ENCODE measurements around the gene KIF22.

KIF22 gene

GRCh38 chr16:29804020-29804419 lies 13.5 kb downstream of the KIF22 start:
- no peak for DNase-seq (ENCODE audit: low spot score)

GRCh38 chr16:29804455-29805231 lies 14.1 kb downstream of the KIF22 start:
- no peak for DNase-seq (ENCODE audit: low spot score)

DNA sequence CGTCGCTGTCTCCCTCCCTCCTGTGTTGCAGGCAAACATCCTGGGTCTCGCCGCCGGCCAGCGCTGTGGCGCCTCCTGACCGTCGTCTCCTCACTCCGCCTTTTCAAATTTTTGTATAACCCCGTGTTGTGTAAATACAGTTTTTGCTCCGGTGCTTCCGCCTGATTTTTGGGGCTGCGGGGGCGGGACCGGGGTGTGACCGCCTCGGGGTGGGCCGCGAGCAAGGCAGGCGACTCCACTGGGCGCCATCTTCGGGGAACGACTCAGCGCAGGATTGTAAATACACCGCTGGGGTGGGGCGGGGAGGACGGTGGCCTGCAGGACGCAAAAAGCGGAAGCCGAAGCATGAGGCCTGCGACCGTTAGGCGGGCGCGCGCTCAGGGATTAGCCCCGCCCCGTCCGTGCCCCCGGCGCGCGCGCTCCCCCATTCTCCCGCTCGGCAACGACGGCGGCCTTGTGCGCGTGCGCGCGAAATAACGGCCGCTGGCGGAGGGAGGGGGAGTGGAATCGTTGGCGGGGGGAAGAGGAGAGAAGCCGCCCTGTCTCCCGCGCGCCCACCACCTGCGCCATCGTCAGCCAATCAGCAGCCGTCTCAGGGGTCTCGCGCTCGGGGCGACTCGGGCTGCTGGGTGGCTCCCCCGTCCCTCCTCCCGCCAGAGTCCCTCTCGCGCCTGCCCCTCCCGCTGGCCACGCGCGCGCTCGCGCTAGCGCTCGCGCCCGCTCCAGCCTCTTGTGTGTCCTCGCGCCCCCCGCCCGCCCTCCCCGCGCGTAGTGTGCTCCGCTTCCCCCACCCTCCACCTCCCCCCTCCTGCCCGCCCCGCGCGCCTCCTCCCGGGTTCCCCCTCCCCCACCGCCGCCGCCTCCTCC lies 14.9 kb downstream of the KIF22 start:
- DNase-seq (ENCODE audit: low spot score), result peak; percentile 92

DNA sequence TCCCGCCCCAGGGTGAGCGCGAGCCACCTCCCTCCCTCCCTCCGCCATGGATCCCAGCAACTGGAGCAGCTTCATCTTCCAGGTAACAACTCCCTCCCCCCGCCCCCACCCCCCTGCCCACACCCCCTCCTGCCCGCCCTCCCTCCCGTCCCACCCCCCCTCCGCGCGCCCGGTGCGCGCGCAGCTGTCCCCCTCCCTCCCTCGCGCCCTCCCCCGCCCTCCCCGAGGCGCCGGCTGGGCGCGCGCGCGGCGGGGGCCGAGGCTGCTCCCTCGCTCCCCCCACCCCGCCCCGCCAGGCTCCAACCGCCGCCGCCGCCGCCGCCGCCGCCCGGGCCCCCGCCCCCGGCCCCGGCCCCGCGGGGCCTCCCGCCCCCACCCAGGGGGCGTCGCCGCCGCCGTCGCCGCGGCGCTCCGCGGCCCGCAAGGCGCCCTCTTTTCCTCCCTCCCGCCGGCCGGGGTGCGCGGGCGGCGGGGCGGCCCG lies 15.6 kb downstream of the KIF22 start, which contains the start of gene MAZ:
Gene MAZ (plus strand): TSS at position 431 of the 481 bp plus-strand sequence. CDS start 173 bp downstream, outside the sequence.
- DNase-seq (ENCODE audit: low spot score), result no peak

DNA sequence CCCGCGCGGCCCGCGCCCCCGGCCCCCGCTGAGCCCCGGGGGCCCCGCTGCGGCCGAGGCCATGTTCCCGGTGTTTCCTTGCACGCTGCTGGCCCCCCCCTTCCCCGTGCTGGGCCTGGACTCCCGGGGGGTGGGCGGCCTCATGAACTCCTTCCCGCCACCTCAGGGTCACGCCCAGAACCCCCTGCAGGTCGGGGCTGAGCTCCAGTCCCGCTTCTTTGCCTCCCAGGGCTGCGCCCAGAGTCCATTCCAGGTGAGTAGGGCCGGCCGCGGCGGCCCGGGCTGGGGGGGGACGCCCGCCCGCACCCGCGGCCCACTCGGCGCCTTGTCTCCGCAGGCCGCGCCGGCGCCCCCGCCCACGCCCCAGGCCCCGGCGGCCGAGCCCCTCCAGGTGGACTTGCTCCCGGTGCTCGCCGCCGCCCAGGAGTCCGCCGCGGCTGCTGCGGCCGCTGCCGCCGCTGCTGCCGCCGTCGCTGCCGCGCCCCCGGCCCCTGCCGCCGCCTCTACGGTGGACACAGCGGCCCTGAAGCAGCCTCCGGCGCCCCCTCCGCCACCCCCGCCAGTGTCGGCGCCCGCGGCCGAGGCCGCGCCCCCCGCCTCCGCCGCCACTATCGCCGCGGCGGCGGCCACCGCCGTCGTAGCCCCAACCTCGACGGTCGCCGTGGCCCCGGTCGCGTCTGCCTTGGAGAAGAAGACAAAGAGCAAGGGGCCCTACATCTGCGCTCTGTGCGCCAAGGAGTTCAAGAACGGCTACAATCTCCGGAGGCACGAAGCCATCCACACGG lies 16.3 kb downstream of the KIF22 start:
- peak; percentile 82 for DNase-seq (ENCODE audit: low spot score)

DNA sequence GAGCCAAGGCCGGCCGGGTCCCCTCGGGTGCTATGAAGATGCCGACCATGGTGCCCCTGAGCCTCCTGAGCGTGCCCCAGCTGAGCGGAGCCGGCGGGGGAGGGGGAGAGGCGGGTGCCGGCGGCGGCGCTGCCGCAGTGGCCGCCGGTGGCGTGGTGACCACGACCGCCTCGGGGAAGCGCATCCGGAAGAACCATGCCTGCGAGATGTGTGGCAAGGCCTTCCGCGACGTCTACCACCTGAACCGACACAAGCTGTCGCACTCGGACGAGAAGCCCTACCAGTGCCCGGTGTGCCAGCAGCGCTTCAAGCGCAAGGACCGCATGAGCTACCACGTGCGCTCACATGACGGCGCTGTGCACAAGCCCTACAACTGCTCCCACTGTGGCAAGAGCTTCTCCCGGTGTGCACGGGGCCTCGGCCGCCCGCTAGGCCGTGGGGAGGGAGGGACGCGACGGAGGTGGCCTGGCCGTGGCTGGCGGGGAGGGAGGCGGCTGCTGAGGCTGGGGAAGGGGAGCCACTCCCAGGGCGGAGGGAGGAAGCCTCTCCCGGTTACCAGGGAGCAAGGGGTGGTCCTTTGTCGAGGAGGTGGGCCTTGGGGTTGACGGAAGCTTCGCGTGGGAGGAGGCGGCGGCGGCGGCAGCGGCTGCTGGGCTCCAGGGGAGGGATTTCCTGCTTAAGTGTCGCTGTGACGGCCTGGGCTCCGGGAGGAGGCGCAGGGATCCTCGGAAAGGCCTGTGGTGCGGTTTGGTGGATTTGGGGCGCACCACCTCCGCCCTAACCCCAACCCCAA lies 17.1 kb downstream of the KIF22 start:
- peak; percentile 84 for DNase-seq (ENCODE audit: low spot score)

GRCh38 chr16:29808219-29808900 lies 17.8 kb downstream of the KIF22 start:
- DNase-seq (ENCODE audit: low spot score), result no peak

DNA sequence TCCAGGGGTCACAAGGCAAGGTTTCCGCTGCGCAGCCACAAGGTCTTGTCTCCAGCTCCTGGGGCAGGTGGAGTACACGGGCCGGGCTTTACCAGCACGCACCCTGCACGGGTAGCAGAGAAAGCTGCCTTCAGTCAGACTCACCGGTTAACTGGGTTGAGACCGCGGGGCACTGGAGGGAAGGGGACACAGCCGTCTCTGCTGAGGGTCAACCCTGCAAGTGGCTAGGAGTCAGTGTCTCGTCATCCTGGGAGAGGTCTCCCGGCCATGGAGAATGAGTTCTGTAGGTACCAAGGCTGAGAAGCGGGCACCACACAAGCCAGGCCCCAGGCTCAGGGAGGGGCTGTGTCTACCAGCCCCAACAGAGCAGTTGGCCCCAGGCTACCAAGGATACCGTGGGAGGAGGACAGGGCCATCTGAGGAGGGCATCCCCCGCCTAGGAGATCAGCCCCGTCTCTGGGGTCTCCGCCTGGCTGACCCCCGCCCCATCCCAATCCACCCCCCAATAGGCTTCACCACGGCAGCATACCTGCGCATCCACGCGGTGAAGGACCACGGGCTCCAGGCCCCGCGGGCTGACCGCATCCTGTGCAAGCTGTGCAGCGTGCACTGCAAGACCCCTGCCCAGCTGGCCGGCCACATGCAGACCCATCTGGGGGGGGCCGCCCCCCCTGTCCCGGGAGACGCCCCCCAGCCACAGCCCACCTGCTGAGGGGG lies 18.6 kb downstream of the KIF22 start:
- no peak for DNase-seq (ENCODE audit: low spot score)

GRCh38 chr16:29809850-29810698 lies 19.5 kb downstream of the KIF22 start:
- no peak for DNase-seq (ENCODE audit: low spot score)

- DNase-seq (ENCODE audit: low spot score), result no peak
Measured at GRCh38 chr16:29810699-29811169, 20.2 kb downstream of the KIF22 start.

DNA sequence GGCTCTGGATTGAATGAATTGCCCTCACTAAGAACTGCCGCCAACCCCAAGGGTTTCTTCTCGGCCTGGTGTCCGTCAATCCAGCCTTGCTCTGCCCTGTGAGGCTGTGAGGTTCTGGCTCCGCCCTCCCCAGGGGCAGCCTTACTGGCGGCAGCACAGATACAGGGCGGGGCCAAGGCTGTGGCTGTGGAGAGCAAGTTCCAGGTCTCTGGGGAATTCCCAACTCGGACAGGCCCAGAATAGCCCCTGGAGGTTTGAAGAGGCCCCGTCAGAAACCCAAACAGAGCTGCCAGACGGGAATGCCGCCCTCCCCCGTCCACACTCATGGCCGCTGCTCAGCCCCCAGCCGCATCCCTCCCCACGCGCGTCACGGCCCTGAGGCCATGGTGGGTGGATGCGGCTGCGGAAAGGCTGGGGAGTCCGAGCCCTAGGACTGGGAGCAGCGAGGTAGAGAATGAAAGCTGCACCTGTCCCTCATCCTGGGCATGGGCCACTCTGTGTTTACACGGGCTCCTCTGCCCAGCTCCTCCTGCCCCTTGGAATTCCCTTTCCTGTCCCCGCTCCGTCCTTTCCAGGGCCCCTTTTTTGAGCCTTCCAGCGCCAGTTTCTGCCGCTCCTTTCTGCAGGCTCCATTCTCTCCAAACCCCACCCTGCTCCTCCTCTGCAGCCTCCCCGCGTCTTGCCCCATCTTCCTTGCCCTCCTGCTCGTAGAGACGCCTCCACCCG lies 20.8 kb downstream of the KIF22 start:
- DNase-seq (ENCODE audit: low spot score), result peak; percentile 95

DNA sequence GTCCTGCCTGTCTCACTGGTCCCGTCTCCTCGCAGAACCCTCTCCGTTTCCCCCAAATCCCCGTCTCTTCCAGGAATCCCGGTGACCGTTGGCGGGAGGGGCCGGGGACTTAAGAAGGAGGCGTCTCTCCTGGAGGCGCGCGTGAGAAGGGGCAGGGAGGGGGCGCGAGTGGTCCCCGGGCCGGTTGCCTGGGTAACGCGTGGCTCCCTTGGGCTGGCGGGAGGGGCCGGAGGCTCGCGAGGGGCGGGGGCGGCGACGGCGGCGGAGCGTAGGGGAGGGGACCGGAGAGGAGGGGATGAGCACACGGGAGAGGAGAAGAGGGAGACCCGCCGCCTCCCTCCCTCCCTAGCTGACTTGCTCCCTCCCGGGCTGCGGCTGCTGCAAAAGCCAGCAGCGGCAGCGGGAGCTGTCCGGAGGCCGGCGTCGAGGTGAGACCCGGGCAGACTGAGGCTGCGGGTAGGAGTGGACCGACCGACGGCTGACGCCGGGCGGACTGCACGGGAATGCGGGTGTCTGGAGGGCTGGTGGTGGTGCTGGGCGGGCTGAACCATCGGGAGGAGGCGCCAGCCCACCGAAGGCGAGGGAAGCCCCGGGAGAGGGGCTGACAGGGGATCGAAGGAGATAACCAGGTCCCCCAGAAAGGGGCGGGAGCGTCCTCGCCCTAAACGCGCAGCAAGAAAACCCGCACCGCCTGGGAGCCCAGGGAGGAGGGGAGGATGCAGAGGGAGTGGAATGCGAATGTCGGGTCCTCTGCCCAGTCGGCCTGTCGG lies 21.5 kb downstream of the KIF22 start, which contains the start of gene PRRT2:
Gene PRRT2 (plus strand): TSS at position 298 of the 770 bp plus-strand sequence. CDS start 862 bp downstream, outside the sequence.
- DNase-seq (ENCODE audit: low spot score), result no peak

DNA sequence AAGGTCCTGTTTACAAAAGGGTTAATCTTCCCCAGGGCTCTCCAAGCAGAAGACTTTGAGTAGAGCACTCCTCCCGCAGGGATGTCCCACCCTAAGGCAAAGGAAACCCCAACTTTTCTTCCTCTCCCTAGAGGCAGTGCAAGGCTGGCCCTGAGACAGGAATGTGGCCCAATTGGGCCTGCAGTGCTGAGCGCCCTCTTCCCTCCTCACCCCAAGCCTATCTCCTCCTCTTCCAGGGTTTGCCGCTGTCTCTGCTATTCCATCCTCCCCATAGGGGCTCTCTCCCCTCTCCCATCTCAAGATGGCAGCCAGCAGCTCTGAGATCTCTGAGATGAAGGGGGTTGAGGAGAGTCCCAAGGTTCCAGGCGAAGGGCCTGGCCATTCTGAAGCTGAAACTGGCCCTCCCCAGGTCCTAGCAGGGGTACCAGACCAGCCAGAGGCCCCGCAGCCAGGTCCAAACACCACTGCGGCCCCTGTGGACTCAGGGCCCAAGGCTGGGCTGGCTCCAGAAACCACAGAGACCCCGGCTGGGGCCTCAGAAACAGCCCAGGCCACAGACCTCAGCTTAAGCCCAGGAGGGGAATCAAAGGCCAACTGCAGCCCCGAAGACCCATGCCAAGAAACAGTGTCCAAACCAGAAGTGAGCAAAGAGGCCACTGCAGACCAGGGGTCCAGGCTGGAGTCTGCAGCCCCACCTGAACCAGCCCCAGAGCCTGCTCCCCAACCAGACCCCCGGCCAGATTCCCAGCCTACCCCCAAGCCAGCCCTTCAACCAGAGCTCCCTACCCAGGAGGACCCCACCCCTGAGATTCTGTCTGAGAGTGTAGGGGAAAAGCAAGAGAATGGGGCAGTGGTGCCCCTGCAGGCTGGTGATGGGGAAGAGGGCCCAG lies 22.4 kb downstream of the KIF22 start:
- no peak for DNase-seq (ENCODE audit: low spot score)

DNA sequence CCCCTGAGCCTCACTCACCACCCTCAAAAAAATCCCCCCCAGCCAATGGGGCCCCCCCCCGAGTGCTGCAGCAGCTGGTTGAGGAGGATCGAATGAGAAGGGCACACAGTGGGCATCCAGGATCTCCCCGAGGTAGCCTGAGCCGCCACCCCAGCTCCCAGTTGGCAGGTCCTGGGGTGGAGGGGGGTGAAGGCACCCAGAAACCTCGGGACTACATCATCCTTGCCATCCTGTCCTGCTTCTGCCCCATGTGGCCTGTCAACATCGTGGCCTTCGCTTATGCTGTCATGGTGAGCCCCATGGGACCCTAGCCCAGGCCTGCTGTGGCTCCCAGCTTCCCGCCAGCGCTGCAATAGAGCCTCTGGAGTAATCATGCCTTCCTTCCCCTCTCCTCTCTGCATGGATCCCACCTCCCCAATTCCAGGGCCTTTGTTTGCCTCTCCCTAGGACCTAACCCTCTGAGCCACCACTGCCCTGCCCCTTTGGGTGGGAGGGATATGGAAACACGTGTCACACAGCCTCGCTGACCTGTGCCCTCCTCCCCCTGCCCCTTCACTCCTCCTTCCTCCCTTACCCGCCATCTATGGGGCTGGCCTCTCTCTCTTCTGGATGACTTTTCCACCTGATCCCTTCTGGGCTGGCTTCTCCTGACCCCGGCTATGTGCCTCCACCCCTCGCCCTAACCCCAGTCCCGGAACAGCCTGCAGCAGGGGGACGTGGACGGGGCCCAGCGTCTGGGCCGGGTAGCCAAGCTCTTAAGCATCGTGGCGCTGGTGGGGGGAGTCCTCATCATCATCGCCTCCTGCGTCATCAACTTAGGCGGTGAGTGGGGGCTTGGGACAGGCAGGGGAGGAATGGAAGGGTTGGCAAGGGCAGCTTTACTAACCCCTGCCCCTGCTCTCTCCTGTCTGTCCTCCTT lies 23.4 kb downstream of the KIF22 start:
- DNase-seq (ENCODE audit: low spot score), result no peak

GRCh38 chr16:29814592-29814991 lies 24.0 kb downstream of the KIF22 start:
- no peak for DNase-seq (ENCODE audit: low spot score)

All from HuH-7.5 (cell line).